ENCODE measurements around the gene SOWAHC. TPM values are rescaled to one million over a fixed set of nuclear protein-coding genes. Genes with fewer than 3 reads are reported as not detected.
"Not testable (repeated sequence)": the region's sequence is repeated elsewhere in the genome, so short reads cannot be mapped to it uniquely, and the experiment has no call there.

The SOWAHC gene
- total and polyA plus RNA-seq, 7 donors: 0.56 to 3.4 (median 0.99) TPM

- Histone ChIP-seq H3K36me3 (ENCODE audit: insufficient read depth in 1 of 2, low read depth in 1 of 2) (no peaks in the 10 kb centered on the region), H3K27me3 (ENCODE audit: insufficient read depth in 3 of 3, low read length in 2 of 3) (no peaks in the 10 kb centered on the region), H3K9me3 (no peaks in the 10 kb centered on the region), H3K4me3 (no peak overlapping the region), H3K4me1 (no peaks in the 10 kb centered on the region), H3K27ac (no peak overlapping the region)
- intact Hi-C loops (cut with DNase I): no loop called here
- WGBS, 3 donors: 97 to 100% (median 98%) methylated on average over 1 of the region's 1 CpG
- TF ChIP-seq, protein P1, sequence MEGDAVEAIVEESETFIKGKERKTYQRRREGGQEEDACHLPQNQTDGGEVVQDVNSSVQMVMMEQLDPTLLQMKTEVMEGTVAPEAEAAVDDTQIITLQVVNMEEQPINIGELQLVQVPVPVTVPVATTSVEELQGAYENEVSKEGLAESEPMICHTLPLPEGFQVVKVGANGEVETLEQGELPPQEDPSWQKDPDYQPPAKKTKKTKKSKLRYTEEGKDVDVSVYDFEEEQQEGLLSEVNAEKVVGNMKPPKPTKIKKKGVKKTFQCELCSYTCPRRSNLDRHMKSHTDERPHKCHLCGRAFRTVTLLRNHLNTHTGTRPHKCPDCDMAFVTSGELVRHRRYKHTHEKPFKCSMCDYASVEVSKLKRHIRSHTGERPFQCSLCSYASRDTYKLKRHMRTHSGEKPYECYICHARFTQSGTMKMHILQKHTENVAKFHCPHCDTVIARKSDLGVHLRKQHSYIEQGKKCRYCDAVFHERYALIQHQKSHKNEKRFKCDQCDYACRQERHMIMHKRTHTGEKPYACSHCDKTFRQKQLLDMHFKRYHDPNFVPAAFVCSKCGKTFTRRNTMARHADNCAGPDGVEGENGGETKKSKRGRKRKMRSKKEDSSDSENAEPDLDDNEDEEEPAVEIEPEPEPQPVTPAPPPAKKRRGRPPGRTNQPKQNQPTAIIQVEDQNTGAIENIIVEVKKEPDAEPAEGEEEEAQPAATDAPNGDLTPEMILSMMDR (IDR thresholded peaks at IDR 0.05): no peak
- DNase-seq: no peak
- no peak for ATAC-seq
Measured at GRCh38 chr2:109636317-109636716, 22.2 kb downstream of the SOWAHC start.

DNA sequence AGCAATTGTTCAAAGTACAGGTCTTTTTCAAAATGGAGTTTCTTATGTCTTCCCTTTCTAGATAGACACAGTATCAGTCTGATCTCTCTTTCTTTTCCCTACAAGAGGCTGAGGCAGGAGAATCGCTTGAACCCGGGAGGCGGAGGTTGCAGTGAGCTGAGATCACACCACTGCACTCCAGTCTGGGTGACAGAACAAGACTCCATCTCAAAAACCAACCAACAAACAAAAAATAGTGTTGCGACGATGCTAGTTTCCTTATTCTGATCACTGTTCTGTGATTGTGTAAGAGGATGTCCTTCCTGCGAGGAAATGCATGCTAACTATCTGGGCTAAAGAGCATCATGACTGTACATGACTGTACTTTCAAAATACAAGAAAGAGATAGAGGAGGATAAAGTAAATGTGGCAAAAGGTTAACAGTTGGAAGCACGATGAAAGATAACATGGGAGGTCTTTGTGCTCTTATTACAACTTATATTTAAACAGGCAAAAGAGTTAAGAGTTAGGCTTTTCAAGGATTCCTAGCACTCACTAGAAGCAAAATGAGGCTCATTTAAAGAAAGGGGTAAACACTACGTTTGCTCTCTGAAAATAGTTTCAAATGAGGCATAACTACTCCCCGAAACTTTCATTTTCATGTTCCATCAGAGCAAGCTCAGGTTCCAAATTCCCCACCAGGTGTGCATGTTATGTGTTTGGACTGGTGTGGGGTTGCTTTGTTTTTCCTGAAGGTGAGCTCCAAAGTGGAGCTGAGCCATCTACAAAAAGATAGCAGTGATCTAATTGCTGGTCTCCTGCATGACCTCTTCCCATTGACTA lies 23.8 kb downstream of the SOWAHC start:
- TF ChIP-seq, protein P1 (IDR thresholded peaks at IDR 0.05): no peak
- no peak for DNase-seq
- H3K9me3 ChIP-seq: no peaks in the 10 kb centered on the region
- H3K4me3 ChIP-seq: no peak overlapping the region
- intact Hi-C loops (cut with DNase I): no loop called here
- ATAC-seq: no peak
- no peak overlapping the region for H3K27ac ChIP-seq
- H3K36me3 ChIP-seq (ENCODE audit: insufficient read depth in 1 of 2, low read depth in 1 of 2): no peaks in the 10 kb centered on the region
- no peaks in the 10 kb centered on the region for H3K4me1 ChIP-seq
- H3K27me3 ChIP-seq (ENCODE audit: insufficient read depth in 3 of 3, low read length in 2 of 3): no peaks in the 10 kb centered on the region
- 81 to 82% (median 82%) methylated on average over 9 of the region's 9 CpGs for WGBS, 3 donors

DNA sequence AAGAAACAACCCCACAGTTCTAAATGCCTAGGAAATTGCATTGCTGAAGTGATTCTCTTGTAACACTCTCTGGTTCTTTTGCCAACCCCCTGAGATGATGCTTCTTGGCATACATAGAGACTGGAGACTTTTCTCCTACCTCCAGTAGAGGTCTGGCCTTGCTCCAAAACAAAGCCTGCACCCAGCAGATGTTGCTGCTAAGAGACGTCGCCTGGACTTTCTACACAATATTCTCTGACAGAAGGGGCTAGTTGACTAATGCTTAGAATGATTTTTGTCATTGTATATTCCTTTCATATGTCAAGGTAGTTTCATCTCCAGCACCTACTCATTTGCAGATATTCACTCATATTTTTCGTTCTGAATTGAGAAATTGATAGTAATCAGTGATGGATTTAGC lies 24.6 kb downstream of the SOWAHC start:
- no peak for ATAC-seq
- no peaks in the 10 kb centered on the region for H3K27me3 ChIP-seq (ENCODE audit: insufficient read depth in 3 of 3, low read length in 2 of 3)
- H3K9me3 ChIP-seq: no peaks in the 10 kb centered on the region
- no peaks in the 10 kb centered on the region for H3K36me3 ChIP-seq (ENCODE audit: insufficient read depth in 1 of 2, low read depth in 1 of 2)
- no peak overlapping the region for H3K27ac ChIP-seq
- no peak overlapping the region for H3K4me3 ChIP-seq
- WGBS, 3 donors: 46 to 71% (median 52%) methylated on average over 3 of the region's 3 CpGs
- TF ChIP-seq, protein P1 (IDR thresholded peaks at IDR 0.05): no peak
- intact Hi-C loops (cut with DNase I): no loop called here
- no peaks in the 10 kb centered on the region for H3K4me1 ChIP-seq
- no peak for DNase-seq

DNA sequence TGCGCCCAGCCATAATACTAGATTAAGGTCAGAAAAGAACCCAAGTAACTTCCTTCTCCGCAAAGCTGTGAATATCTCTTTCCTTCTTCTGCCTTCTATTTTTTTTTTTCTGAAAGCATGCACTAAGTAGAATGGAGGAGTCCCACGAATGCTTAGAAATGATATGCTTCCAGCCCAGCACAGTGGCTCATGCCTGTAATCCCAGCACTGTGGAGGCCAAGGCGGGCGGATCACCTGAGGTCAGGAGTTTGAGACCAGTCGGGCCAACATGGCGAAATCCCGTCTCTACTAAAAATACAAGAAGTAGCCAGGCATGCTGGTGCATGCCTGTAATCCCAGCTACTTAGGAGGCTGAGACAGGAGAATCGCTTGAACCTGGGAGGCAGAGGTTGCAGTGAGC lies 25.8 kb downstream of the SOWAHC start:
- intact Hi-C loops (cut with DNase I); H3K4me3 ChIP-seq; H3K4me1 ChIP-seq; H3K36me3 ChIP-seq (ENCODE audit: insufficient read depth in 1 of 2, low read depth in 1 of 2); H3K27ac ChIP-seq; ATAC-seq; H3K9me3 ChIP-seq; H3K27me3 ChIP-seq (ENCODE audit: insufficient read depth in 3 of 3, low read length in 2 of 3); DNase-seq: not testable (repeated sequence)
- 94 to 98% (median 95%) methylated on average over 9 of the region's 9 CpGs for WGBS, 3 donors

- TF ChIP-seq, protein P1 (IDR thresholded peaks at IDR 0.05): no peak
- no peaks in the 10 kb centered on the region for H3K27me3 ChIP-seq (ENCODE audit: insufficient read depth in 3 of 3, low read length in 2 of 3)
- H3K36me3 ChIP-seq (ENCODE audit: insufficient read depth in 1 of 2, low read depth in 1 of 2): no peaks in the 10 kb centered on the region
- no peaks in the 10 kb centered on the region for H3K9me3 ChIP-seq
- ATAC-seq: peak in 1 of 4 donors; percentile 42
- 40 to 48% (median 42%) methylated on average over 12 of the region's 12 CpGs for WGBS, 3 donors
- H3K4me3 ChIP-seq: no peak overlapping the region
- intact Hi-C loops (cut with DNase I): no loop called here
- H3K4me1 ChIP-seq: no peaks in the 10 kb centered on the region
- H3K27ac ChIP-seq: no peak overlapping the region
- DNase-seq: no peak
Measured at GRCh38 chr2:109644571-109645275, 30.6 kb downstream of the SOWAHC start.
